K562 (cell line): ENCODE data around the gene CEP170. TPM values are rescaled to one million over a fixed set of nuclear protein-coding genes. Genes with fewer than 3 reads are reported as not detected.

ENCODE experiments used
- CHD1 ChIP-seq: fragments of 200-600 bp; sonication (generic); IDR thresholded peaks from one replicate; pipeline ENCODE4 v1.6.1; 2012; ENCODE audit warnings: mild to moderate bottlenecking, moderate library complexity, low read length, inconsistent platforms
- ELF2 ChIP-seq: fragments of 250-450 bp; sonication (Bioruptor Pico); IDR thresholded peaks from 2 replicates; pipeline ENCODE4 v1.5.0; 2021; ENCODE audit warnings: mild to moderate bottlenecking
- HMG20B ChIP-seq: fragments of 250-450 bp; sonication (Bioruptor Pico); IDR thresholded peaks from 2 replicates; pipeline ENCODE4 v1.5.0; 2021; ENCODE audit warnings: mild to moderate bottlenecking
- HNRNPL ChIP-seq: fragments of 200-400 bp; formaldehyde crosslinking; IDR thresholded peaks from 2 replicates; pipeline ENCODE4 v1.6.1; 2017; ENCODE audit warnings: low read depth, mild to moderate bottlenecking, low read length
- NR3C1 ChIP-seq: sonication (generic); formaldehyde crosslinking; IDR thresholded peaks from 2 replicates; pipeline ENCODE4 v1.8.1; 2022; ENCODE audit warnings: missing genetic modification reagents
- RBM17 ChIP-seq: fragments of 200-400 bp; formaldehyde crosslinking; IDR thresholded peaks from 2 replicates; pipeline ENCODE4 v1.6.1; 2017; ENCODE audit warnings: low read depth, mild to moderate bottlenecking, low read length, borderline replicate concordance
- RUNX1 ChIP-seq: sonication (generic); IDR thresholded peaks from 2 replicates; pipeline ENCODE4 v1.6.1; 2016; ENCODE audit warnings: antibody characterized with exemption, low read depth
- SNIP1 ChIP-seq: fragments of 450-650 bp; IDR thresholded peaks from 2 replicates; pipeline ENCODE4 v1.7.1; 2017; ENCODE audit warnings: low read depth, mild to moderate bottlenecking
- SREBF2 ChIP-seq: sonication (generic); formaldehyde crosslinking; IDR thresholded peaks from 2 replicates; pipeline ENCODE4 v1.4.0; 2020; ENCODE audit warnings: mild to moderate bottlenecking, missing genetic modification reagents
- SRSF7 ChIP-seq: fragments of 200-400 bp; formaldehyde crosslinking; optimal IDR thresholded peaks from 2 replicates; pipeline ENCODE3; 2017; ENCODE audit warnings: mild to moderate bottlenecking, low read depth, low read length
- TCF7L2 ChIP-seq: fragments of 150-350 bp; IDR thresholded peaks from 2 replicates; pipeline ENCODE4 v1.6.1; 2016; ENCODE audit warnings: low read depth, mild to moderate bottlenecking, low read length, moderate library complexity
- YBX1 ChIP-seq: fragments of 450-650 bp; IDR thresholded peaks from 2 replicates; pipeline ENCODE4 v1.7.1; 2016; ENCODE audit warnings: mild to moderate bottlenecking
- YY1 ChIP-seq, 3 experiments: IDR thresholded peaks; 2 replicates each; pipeline ENCODE4 v1.6.1; 2011; ENCODE audit warnings: low read length in 2 of 3, mild to moderate bottlenecking in 2 of 3, moderate library complexity in 2 of 3, borderline replicate concordance in 1 of 3, control low read depth in 1 of 3, low read depth in 1 of 3; ENCODE audit not compliant: insufficient read depth in 3 of 3, insufficient replicate concordance in 2 of 3, control insufficient read depth in 1 of 3, insufficient read length in 1 of 3; ENCODE audit errors: extremely low read depth in 1 of 3
- ZFP1 ChIP-seq: fragments of 450-650 bp; formaldehyde crosslinking; IDR thresholded peaks from 2 replicates; pipeline ENCODE4 v1.4.0; 2020; ENCODE audit warnings: mild to moderate bottlenecking, mixed read lengths
- ZNF140 ChIP-seq: fragments of 250-450 bp; sonication (Bioruptor Pico); IDR thresholded peaks from 2 replicates; pipeline ENCODE4 v1.8.0; 2021; ENCODE audit warnings: moderate library complexity, mild to moderate bottlenecking, inconsistent platforms
- ZNF431 ChIP-seq: sonication (generic); formaldehyde crosslinking; IDR thresholded peaks from 2 replicates; pipeline ENCODE4 v1.8.0; 2022; ENCODE audit warnings: mild to moderate bottlenecking, missing genetic modification reagents
- polyA plus RNA-seq, 8 experiments: library from polyadenylated mRNA; depleted of rRNA in 4 of 8; stranded (reverse) in 5 of 8; unstranded in 3 of 8; fragments of >200 nt; fragmentation: Nextera tagmentation in 2 of 8; fragmentation: Illumina TruSeq in 1 of 8; extraction: Ambion mirVana in 2 of 8; extraction: Trizol in 1 of 8; gene quantifications; 2 replicates each; pipeline versions ENCODE4 v1.2.1 to v1.2.3, GENCODE V29; 2011 to 2014; ENCODE audit warnings: inconsistent platforms in 1 of 8, missing spikeins in 1 of 8
- total RNA-seq, 7 experiments: library from RNA; depleted of rRNA in 6 of 7; stranded (reverse); fragments of >200 nt in 6 of 7; fragmentation: Illumina TruSeq in 2 of 7; extraction: Trizol in 2 of 7; gene quantifications; 2 replicates each; pipeline versions ENCODE4 v1.2.1 to v1.2.3, GENCODE V29; 2011 to 2021; ENCODE audit warnings: low replicate concordance in 1 of 7
- TF ChIP-seq, protein P1 (sequence below), 2 experiments: IDR thresholded peaks; 2 replicates each; pipeline ENCODE4 v1.6.1; 2011; ENCODE audit warnings: borderline replicate concordance in 1 of 2, control low read depth in 1 of 2, low read depth in 1 of 2, low read length in 1 of 2, mild to moderate bottlenecking in 1 of 2, mixed read lengths in 1 of 2, moderate library complexity in 1 of 2; ENCODE audit not compliant: insufficient read depth in 1 of 2, insufficient read length in 1 of 2, poor library complexity in 1 of 2, severe bottlenecking in 1 of 2; ENCODE audit errors: extremely low read depth in 1 of 2
- TF ChIP-seq, protein P2 (sequence below): fragments of 450-650 bp; conservative IDR thresholded peaks from 2 replicates; pipeline ENCODE4 v1.6.1; 2016; ENCODE audit warnings: missing genetic modification characterization, low read depth, mild to moderate bottlenecking, missing compliant biosample characterization, moderate library complexity
- TF ChIP-seq, protein P3 (sequence below): sonication (generic); formaldehyde crosslinking; IDR thresholded peaks from 2 replicates; pipeline ENCODE4 v1.8.0; 2022; ENCODE audit warnings: missing genetic modification reagents, mild to moderate bottlenecking, moderate library complexity, borderline replicate concordance
- TF ChIP-seq, protein P4 (sequence below): sonication (generic); formaldehyde crosslinking; IDR thresholded peaks from 2 replicates; pipeline ENCODE4 v1.8.1; 2023; ENCODE audit warnings: mild to moderate bottlenecking, missing genetic modification reagents
- TF ChIP-seq, protein P5 (sequence below): sonication (generic); formaldehyde crosslinking; IDR thresholded peaks from 2 replicates; pipeline ENCODE4 v1.9.0; 2022; ENCODE audit warnings: mild to moderate bottlenecking, missing genetic modification reagents

Gene CEP170
- total and polyA plus RNA-seq, 9 of the 15 experiments (the other 6 are each of a cell fraction or from before 2014, with no cell fraction given): 22.6 to 110 (median 68.5) TPM

DNA sequence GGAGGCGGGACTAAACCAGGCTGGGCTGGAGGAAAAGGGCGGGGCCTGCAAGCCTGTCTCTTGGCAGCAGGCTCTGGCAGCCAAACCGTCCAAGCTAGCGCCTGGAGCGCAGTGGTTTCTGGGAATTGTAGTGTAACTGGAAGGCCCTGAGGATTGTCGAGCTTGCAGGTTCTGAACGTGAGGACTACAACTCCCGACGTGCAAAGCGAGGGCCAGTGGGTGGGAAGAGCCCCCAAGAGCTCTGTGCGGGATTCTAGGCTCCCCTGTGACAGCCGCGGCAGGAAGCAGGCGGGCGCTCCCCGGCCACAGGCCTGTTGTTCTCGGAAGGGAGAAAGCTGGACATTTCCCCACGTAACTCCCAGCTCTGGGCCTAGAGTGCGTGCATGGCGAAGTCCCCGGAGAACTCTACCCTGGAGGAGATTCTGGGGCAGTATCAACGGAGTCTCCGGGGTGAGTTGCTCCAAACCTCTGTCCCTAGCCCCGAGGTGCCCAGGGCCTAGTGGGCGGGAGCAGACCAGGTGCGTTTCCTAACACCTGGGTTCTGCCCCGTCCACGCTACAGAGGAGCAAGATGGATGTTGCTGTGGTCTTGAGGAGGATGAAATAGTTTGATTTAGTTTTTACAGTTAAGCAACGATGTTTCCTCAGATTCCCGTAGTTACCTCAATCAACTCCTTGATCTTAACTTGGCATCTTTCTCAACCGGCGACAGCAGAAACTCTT lies 871 bp upstream of the CEP170 start, which contains the start of gene SDCCAG8 (continued):
- TF ChIP-seq ZNF140 (CRISPR knock-in tag) (no peak), HMG20B (CRISPR knock-in tag) (0 out of 2 replicates have a peak, but pooled peaks have one; percentile 70), RUNX1 (no peak), CHD1 (no peak), SNIP1 (no peak), ELF2 (CRISPR knock-in tag) (peak; percentile 52; the same call in 1 of the 2 replicates), YY1 (IDR thresholded peaks at IDR 0.05; ENCODE audit: borderline replicate concordance in 1 of 3, control insufficient read depth in 1 of 3, extremely low read depth in 1 of 3, insufficient read depth in 3 of 3, insufficient read length in 1 of 3, insufficient replicate concordance in 2 of 3, low read depth in 1 of 3, low read length in 2 of 3) (peak in 1 of 3 experiments; percentile 73), YBX1 (no peak), HNRNPL (no peak), ZFP1 (CRISPR knock-in tag) (no peak), SRSF7 (no peak), NR3C1 (CRISPR knock-in tag) (no peak), RBM17 (no peak), TCF7L2 (no peak), ZNF431 (CRISPR knock-in tag) (no peak; the same call in 1 of the 2 replicates), SREBF2 (CRISPR knock-in tag) (no peak)
- TF ChIP-seq, protein P1, sequence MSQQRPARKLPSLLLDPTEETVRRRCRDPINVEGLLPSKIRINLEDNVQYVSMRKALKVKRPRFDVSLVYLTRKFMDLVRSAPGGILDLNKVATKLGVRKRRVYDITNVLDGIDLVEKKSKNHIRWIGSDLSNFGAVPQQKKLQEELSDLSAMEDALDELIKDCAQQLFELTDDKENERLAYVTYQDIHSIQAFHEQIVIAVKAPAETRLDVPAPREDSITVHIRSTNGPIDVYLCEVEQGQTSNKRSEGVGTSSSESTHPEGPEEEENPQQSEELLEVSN (IDR thresholded peaks at IDR 0.05; ENCODE audit: borderline replicate concordance in 1 of 2, extremely low read depth in 1 of 2, insufficient read depth in 1 of 2, insufficient read length in 1 of 2, low read depth in 1 of 2, low read length in 1 of 2, poor library complexity in 1 of 2, severe bottlenecking in 1 of 2): peak; percentile 51 to 71
- TF ChIP-seq, protein P2, sequence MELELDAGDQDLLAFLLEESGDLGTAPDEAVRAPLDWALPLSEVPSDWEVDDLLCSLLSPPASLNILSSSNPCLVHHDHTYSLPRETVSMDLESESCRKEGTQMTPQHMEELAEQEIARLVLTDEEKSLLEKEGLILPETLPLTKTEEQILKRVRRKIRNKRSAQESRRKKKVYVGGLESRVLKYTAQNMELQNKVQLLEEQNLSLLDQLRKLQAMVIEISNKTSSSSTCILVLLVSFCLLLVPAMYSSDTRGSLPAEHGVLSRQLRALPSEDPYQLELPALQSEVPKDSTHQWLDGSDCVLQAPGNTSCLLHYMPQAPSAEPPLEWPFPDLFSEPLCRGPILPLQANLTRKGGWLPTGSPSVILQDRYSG (tag): no peak
- TF ChIP-seq, protein P3, sequence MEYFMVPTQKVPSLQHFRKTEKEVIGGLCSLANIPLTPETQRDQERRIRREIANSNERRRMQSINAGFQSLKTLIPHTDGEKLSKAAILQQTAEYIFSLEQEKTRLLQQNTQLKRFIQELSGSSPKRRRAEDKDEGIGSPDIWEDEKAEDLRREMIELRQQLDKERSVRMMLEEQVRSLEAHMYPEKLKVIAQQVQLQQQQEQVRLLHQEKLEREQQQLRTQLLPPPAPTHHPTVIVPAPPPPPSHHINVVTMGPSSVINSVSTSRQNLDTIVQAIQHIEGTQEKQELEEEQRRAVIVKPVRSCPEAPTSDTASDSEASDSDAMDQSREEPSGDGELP (CRISPR knock-in tag): peak; percentile 78; the same call in 1 of the 2 replicates
- TF ChIP-seq, protein P4, sequence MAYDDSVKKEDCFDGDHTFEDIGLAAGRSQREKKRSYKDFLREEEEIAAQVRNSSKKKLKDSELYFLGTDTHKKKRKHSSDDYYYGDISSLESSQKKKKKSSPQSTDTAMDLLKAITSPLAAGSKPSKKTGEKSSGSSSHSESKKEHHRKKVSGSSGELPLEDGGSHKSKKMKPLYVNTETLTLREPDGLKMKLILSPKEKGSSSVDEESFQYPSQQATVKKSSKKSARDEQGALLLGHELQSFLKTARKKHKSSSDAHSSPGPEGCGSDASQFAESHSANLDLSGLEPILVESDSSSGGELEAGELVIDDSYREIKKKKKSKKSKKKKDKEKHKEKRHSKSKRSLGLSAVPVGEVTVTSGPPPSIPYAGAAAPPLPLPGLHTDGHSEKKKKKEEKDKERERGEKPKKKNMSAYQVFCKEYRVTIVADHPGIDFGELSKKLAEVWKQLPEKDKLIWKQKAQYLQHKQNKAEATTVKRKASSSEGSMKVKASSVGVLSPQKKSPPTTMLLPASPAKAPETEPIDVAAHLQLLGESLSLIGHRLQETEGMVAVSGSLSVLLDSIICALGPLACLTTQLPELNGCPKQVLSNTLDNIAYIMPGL (CRISPR knock-in tag): no peak
- TF ChIP-seq, protein P5, sequence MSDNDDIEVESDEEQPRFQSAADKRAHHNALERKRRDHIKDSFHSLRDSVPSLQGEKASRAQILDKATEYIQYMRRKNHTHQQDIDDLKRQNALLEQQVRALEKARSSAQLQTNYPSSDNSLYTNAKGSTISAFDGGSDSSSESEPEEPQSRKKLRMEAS: peak; percentile 86
